HT-29 (cell line): ENCODE measurements around the gene SLC36A1. TPM values are rescaled to one million over a fixed set of nuclear protein-coding genes. Genes with fewer than 3 reads are reported as not detected.

Experiments used
- DNase-seq: peaks from one replicate; pipeline ENCODE4 v3.0.0-alpha.2; 2015; ENCODE audit warnings: low spot score
- total RNA-seq: library from RNA; depleted of rRNA; stranded (reverse); fragments of >200 nt; shearing (Covaris generic); gene quantifications from 2 replicates; pipeline ENCODE4 v1.2.3, GENCODE V29; 2014

The SLC36A1 gene
- total RNA-seq, 1 experiment from 2014 or later, result 5.0 TPM

GRCh38 chr5:151451626-151452520 lies 4.5 kb downstream of the SLC36A1 start:
- DNase-seq, result no peak

DNA sequence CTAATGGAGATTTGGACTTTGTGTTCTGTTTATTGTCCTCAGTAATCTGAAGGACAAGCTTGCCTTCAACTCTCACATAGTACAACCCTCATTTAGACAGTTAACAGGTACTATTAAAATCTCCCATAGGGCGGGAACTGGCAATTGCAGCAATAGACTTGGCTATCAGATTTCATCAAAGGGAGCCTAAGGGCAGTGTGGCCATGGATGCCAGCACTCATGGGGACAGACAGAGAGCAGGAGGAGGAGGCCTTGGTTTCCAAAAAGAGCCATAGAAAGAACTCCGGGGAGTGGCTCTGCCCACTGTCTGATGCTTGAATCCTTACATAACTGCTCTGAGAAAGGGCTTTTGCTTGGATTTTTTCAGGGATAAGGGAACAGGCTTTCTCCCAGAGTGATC lies 6.8 kb downstream of the SLC36A1 start:
- no peak for DNase-seq

DNA sequence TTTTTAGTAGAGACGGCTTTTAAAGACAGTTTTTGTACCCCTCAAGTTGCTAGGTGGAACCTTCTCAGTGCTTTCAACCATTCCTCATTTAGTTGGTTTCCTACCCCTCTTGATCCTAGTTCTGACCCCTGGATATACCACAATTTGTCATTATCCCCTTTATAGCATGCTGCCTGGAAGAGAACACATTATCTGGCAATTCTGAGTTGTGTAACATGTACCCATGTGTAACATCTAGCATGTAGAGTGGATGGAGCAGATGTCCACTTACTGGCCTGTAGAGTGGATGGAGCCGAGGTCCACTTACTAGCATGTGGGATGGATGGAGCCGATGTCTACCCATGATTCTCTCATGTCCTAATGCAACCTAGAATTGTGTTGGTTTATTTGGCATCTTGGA lies 7.5 kb downstream of the SLC36A1 start:
- DNase-seq, result no peak

DNA sequence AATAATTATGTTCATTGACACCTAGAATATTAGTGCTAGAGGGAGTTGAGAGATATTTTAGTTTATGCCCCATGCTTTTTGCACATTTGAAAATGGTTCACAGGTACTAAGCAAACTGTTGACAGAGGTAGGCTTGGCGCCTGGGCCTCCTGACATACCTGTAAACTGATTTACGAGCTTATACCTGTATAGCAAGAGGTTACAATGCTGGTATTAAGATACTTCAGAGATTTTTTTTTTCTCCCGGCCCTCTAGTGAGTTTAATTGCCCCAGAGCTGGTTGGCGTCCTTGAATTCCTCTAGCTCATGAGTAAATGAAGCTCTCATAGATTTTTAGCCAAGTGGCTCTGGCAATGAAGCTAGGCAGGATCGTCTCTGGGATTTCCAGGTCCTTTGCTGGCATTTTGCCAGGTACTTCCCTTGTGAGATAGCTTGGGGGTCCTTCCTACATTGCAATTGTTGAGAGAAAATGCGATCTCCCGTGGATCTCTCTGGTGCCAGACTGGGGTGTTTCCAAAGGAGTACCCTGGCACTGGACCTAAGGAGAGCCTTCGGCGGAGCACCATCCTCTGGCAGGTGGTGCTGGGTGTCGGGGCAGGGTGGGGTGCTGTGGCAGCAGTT lies 9.0 kb downstream of the SLC36A1 start:
- DNase-seq, result no peak

DNA sequence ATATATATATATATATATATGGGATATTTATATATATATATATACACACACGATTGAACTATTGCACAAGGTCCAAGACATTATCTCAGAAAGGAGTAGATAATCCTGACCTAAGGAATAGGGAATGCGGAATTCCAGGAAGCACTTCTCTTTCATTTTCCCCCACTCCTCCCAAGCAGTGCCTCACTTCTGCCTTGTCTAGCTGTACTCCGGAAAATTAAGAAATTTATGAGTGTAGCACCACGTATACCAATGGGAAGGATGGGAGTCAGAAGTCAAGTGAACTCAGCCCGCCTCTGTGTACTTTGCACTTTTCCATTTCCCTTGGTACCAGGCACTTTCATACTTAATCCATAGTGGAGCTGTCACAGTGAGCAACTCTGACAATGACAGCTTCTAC lies 10.9 kb downstream of the SLC36A1 start:
- DNase-seq, result no peak

DNA sequence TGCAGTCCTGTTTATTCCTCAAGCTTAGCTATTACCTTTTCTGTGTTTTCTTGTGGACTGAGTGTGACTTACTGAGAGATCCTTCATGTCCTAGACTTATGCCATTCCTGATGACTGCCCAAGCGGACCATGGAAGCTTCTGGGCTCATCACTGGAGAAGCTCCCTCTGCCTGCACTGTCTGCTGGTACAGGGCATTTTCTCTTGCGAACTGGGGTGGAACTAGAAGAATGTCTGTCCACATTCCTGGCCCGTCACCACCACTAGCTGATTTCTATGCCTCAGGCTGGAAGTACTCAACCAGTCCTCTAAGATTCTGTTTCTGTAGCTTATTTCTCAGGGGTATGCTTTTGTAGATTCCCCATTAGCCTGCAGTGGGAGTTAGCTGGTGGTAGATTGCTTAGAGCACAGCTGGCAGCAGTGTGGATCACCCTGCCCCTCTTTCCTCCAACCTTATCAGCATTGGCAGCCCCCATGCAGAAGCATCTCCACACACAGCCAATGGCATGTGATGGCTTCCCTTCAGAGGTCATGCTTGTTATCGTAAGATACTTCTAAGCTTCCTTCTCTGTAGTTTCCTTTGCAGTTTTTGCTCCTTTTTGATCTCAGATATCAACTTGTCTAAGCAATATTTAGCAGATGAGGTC lies 12.4 kb downstream of the SLC36A1 start:
- DNase-seq, result no peak

GRCh38 chr5:151461312-151461711 lies 13.9 kb downstream of the SLC36A1 start:
- no peak for DNase-seq

DNA sequence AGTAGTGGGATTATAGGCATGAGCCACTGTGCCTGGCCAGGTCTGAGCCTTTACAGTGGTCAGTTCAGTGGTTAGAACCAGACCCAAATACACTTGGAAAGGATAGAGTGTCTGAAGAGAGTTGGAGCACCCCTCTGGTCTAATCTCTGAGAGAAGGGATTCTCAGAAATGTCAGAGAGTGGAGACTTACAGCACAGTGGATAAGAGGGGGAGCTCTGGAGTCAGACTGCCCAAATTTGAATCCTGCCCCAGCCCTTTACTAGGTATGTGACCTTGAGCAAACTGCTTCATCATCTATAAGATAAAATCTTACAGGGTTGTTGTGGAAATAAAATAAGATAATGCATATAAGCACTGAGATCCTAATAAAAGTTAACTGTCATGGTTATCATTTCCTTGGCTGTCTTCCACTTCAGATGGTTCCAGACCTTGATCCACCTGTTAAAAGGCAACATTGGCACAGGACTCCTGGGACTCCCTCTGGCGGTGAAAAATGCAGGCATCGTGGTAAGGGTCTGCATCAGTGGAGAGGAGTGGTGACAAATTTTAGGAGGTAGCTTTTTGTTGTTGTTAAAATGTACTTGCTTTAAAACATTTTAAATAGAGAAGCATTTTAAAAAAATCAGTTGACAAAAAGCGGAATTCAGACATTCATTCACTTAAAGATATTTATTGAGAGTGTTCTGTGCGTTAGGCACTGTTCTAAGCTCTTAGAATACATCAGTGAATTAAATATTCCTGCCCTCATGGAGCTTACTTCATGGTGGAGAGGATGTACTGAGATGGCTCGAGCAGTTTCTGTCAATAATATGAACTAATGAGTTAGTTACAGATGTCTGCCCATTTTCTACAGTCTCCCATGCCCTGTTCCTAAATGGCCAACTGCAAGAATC lies 16.0 kb downstream of the SLC36A1 start:
- DNase-seq, result peak; percentile 23

GRCh38 chr5:151464101-151464500 lies 16.7 kb downstream of the SLC36A1 start:
- DNase-seq, result no peak

DNA sequence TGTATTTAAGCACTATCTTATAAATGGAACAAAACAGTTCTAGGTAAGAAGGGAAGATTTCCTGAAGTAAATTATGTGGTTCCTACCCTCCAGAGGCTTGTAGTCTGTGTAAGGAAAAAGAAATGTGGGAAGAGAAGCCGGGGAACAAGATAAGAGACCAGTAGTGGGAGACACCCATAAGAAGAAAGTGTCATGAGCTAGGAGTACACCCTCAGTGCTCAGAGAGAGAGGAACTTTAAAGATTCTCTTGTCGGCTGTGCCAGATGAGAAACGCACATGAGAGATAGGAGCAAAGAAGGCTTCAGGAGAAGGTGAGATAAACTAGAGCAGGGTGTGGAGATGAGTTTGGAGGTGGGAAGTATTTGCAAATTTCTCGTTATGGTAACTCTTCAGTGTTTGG lies 18.1 kb downstream of the SLC36A1 start:
- no peak for DNase-seq

DNA sequence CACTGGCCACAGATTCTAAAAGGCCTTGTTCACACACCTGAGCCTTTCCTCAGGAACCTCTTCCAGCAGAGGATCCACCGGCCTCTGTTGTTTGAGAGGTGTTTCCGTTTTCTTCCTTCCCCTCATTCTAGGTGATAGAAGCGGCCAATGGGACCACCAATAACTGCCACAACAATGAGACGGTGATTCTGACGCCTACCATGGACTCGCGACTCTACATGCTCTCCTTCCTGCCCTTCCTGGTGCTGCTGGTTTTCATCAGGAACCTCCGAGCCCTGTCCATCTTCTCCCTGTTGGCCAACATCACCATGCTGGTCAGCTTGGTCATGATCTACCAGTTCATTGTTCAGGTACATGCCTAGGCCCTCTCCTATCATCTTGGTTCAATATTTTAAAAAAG lies 20.2 kb downstream of the SLC36A1 start:
- no peak for DNase-seq

DNA sequence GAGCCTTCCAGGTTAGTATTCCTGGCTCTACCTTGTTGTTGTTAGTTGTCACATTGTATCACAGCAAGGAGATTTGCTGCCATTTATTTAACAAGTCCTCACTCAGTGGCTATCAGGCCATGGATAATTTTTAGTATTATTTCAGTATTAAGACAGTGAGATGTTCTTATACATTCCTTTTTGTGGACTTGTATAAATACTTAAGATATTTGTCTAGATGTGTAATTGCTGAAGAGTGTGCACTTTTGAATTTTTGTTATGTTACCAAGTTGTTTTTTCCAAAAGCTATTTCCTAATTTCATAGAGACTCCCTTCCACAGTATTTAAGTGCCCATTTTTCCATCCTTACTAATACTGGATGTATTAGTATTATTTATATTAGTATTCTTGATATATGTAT lies 22.0 kb downstream of the SLC36A1 start:
- no peak for DNase-seq

DNA sequence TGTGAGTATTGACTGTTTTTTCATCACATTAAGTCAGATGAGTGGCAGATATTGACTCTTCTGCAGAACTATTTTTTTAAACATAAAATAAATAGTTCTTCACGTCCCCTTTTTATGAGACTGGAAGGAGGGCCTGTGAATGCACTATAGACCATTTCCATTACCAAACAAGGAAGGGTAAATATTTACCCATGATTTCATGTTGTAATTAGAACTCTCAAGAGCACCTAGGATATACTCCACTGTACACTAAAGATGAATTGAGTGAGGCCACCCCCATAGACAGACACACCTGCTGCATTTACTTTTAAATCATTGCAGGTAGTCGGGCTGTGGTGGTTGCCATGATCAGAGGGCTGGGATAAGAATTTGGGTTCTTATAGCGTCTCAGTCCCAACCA lies 22.6 kb downstream of the SLC36A1 start:
- no peak for DNase-seq

DNA sequence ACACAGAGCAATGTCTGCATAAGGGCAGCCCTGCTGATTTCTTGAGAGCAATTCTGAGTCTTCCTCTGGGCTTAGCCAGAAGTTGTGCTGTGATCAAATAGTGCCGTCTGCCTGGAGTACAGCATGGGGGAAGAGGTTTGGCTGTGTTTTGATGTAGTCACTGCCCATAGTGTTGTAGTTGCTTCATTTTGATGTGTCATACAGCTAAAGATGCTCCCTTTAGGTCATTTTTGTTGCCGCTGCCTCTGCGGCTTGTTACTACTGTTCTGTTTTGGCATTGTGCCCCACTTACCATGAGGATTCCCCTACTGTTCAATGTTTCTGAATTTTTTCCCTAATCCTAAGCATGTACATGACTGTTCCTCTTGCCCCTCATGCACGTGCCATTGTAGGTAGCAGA lies 23.0 kb downstream of the SLC36A1 start:
- no peak for DNase-seq

GRCh38 chr5:151471276-151471675 lies 23.9 kb downstream of the SLC36A1 start:
- no peak for DNase-seq

DNA sequence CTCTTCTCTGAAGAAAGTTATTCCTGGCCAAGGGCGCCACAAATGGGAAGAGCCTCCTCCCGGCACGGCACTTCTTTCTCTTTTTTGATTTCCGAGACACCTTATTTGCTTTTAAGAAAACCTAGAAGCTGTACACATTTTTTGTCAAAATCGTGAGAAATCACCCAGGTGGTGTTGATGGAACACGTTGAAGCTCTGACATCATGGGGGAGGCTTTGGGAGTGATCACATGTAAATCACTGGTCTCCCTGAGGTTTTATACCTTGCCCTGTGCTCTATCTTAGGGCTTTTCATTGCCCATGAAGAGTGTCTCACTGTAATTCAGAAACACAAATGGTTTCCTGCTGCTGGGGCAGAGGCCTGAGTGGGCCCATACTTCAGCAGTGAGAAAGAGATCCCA lies 27.4 kb downstream of the SLC36A1 start:
- DNase-seq, result no peak

- DNase-seq, result no peak
Observed at GRCh38 chr5:151475388-151475787, 28.0 kb downstream of the SLC36A1 start.

- no peak for DNase-seq
Observed at GRCh38 chr5:151476016-151476415, 28.6 kb downstream of the SLC36A1 start.

GRCh38 chr5:151477101-151477500 lies 29.7 kb downstream of the SLC36A1 start:
- DNase-seq, result no peak

DNA sequence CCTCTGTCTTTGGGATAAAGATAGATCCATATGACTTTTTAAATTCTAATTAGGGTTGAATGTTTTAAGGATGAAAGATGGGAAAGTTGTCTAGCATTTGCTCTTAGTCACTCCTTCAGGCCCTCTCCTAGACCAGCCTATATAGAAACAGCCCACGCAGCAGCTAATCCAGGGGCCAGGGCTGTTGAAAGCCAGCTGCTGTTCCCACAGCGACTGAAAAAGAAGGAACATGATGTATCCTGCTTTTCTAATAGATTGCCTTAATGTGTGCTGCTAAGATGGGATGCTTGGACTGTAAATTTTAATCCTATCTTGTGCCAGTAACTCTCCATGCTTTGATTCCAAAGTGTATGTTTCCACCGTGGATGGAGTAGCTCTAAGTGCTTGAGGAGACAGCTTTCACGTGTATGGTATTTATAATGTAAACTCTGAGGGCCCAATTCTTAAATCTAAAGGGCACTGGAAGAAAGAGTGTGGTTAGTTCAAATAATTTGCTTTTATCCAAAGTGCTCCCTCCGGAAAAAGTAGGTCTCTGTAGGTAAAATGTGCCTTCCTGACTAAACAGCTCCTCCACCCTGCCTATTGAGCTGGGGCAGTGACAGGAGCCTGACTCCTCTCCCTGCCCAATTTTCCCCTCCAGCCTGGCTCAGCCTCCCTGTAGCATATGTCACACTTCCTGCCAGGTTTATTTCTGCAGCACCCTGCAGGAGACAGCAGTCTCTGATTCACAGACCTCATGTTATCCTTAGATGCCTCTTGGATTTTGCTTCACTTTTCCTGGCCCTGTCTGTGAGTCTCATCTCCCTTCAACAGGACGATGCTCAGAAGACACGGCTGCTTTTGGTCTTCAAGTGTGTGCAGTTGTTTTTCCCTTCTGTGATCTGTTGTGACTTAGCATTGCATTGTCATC lies 33.2 kb downstream of the SLC36A1 start:
- DNase-seq, result no peak

DNA sequence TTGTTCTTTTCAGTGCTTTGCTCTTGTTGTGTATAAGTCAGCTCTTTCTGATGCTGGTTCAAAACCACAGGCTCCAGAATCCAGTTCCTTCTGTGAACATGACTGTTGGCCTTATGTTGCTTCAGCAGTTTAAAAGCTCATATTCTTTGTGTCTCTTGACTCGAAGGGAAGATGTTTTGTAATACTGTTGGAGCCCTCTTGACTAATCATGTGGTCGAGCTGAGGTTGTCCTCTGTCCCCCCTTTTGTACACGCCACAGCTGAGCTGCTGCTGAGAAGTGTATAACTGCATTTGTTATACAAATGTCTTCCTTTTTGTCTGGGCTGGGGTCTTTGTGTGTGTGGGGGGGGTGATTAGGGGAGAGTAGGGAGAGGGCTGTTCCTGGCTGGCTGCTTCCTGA lies 35.8 kb downstream of the SLC36A1 start:
- no peak for DNase-seq
